ENCODE data around the gene C9orf152.

Gene C9orf152

DNA sequence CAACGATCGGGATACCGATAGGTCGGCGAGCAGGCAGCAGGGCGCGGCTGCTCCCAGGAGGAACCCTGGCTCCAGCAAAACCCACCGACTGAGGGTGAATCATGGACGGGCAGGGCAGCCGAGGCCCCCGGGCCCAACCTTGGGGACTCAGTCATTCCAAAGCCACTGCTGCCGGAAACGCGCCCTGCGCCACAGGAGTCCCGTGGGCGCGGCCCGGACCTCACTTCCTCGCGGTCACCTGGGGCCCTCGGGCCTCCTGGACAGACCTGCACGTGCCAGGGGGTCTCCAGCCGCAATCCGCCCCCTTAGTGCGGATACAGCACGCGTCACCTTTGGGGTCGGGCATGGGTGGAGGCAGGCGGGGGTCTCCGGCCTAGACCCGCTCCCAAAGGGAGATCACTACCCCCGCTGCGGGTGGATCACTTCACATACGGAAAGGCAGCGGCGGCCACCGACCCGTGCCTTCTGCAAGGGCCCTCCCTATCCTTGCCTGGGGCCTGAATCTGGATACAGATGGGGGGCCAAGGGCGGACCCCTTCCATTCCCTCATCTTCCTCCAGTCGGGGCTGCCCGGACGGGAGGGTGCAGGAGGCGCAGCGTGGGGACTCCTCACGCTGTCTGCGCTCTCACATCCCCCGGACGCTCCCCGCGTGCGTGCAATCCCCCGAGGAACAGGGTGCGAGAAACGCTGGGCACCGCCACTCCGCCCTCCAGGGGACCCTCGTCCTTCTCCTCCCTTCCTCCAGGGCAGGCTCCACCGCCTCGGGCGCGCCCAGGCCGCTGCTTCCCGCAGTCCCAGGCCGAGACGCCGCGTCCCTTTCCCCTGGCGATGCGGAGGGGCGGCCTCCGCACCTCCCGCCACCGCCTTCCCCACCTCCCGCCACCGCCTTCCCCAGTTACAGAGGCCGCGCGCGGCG lies 47.8 kb upstream of the C9orf152 start:
- TF ChIP-seq ARNTL (CRISPR knock-in tag; IDR thresholded peaks at IDR 0.05; ENCODE audit: borderline replicate concordance, low read depth) (no peak), PPARA (CRISPR knock-in tag; IDR thresholded peaks at IDR 0.05; ENCODE audit: borderline replicate concordance) (no peak), ESRRG (CRISPR knock-in tag; IDR thresholded peaks at IDR 0.05) (no peak), ZNF565 (CRISPR knock-in tag; conservative IDR thresholded peaks at IDR 0.05; ENCODE audit: low read depth) (no peak), ZFP30 (CRISPR knock-in tag; IDR thresholded peaks at IDR 0.05) (no peak), TCF4 (CRISPR knock-in tag; IDR thresholded peaks at IDR 0.05; ENCODE audit: borderline replicate concordance) (no peak)
- TF ChIP-seq, protein P1, sequence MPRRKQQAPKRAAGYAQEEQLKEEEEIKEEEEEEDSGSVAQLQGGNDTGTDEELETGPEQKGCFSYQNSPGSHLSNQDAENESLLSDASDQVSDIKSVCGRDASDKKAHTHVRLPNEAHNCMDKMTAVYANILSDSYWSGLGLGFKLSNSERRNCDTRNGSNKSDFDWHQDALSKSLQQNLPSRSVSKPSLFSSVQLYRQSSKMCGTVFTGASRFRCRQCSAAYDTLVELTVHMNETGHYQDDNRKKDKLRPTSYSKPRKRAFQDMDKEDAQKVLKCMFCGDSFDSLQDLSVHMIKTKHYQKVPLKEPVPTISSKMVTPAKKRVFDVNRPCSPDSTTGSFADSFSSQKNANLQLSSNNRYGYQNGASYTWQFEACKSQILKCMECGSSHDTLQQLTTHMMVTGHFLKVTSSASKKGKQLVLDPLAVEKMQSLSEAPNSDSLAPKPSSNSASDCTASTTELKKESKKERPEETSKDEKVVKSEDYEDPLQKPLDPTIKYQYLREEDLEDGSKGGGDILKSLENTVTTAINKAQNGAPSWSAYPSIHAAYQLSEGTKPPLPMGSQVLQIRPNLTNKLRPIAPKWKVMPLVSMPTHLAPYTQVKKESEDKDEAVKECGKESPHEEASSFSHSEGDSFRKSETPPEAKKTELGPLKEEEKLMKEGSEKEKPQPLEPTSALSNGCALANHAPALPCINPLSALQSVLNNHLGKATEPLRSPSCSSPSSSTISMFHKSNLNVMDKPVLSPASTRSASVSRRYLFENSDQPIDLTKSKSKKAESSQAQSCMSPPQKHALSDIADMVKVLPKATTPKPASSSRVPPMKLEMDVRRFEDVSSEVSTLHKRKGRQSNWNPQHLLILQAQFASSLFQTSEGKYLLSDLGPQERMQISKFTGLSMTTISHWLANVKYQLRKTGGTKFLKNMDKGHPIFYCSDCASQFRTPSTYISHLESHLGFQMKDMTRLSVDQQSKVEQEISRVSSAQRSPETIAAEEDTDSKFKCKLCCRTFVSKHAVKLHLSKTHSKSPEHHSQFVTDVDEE (CRISPR knock-in tag; IDR thresholded peaks at IDR 0.05) = no peak
- TF ChIP-seq, protein P2, sequence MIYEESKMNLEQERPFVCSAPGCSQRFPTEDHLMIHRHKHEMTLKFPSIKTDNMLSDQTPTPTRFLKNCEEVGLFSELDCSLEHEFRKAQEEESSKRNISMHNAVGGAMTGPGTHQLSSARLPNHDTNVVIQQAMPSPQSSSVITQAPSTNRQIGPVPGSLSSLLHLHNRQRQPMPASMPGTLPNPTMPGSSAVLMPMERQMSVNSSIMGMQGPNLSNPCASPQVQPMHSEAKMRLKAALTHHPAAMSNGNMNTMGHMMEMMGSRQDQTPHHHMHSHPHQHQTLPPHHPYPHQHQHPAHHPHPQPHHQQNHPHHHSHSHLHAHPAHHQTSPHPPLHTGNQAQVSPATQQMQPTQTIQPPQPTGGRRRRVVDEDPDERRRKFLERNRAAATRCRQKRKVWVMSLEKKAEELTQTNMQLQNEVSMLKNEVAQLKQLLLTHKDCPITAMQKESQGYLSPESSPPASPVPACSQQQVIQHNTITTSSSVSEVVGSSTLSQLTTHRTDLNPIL (CRISPR knock-in tag; IDR thresholded peaks at IDR 0.05; ENCODE audit: low read depth) = no peak
- TF ChIP-seq, protein P3, sequence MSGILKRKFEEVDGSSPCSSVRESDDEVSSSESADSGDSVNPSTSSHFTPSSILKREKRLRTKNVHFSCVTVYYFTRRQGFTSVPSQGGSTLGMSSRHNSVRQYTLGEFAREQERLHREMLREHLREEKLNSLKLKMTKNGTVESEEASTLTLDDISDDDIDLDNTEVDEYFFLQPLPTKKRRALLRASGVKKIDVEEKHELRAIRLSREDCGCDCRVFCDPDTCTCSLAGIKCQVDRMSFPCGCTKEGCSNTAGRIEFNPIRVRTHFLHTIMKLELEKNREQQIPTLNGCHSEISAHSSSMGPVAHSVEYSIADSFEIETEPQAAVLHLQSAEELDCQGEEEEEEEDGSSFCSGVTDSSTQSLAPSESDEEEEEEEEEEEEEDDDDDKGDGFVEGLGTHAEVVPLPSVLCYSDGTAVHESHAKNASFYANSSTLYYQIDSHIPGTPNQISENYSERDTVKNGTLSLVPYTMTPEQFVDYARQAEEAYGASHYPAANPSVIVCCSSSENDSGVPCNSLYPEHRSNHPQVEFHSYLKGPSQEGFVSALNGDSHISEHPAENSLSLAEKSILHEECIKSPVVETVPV (CRISPR knock-in tag; IDR thresholded peaks at IDR 0.05) = no peak
- TF ChIP-seq, protein P4, sequence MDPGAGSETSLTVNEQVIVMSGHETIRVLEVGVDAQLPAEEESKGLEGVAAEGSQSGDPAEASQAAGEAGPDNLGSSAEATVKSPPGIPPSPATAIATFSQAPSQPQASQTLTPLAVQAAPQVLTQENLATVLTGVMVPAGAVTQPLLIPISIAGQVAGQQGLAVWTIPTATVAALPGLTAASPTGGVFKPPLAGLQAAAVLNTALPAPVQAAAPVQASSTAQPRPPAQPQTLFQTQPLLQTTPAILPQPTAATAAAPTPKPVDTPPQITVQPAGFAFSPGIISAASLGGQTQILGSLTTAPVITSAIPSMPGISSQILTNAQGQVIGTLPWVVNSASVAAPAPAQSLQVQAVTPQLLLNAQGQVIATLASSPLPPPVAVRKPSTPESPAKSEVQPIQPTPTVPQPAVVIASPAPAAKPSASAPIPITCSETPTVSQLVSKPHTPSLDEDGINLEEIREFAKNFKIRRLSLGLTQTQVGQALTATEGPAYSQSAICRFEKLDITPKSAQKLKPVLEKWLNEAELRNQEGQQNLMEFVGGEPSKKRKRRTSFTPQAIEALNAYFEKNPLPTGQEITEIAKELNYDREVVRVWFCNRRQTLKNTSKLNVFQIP (CRISPR knock-in tag; IDR thresholded peaks at IDR 0.05; ENCODE audit: borderline replicate concordance, low read depth) = no peak
- TF ChIP-seq, protein P5, sequence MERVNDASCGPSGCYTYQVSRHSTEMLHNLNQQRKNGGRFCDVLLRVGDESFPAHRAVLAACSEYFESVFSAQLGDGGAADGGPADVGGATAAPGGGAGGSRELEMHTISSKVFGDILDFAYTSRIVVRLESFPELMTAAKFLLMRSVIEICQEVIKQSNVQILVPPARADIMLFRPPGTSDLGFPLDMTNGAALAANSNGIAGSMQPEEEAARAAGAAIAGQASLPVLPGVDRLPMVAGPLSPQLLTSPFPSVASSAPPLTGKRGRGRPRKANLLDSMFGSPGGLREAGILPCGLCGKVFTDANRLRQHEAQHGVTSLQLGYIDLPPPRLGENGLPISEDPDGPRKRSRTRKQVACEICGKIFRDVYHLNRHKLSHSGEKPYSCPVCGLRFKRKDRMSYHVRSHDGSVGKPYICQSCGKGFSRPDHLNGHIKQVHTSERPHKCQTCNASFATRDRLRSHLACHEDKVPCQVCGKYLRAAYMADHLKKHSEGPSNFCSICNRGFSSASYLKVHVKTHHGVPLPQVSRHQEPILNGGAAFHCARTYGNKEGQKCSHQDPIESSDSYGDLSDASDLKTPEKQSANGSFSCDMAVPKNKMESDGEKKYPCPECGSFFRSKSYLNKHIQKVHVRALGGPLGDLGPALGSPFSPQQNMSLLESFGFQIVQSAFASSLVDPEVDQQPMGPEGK (CRISPR knock-in tag; IDR thresholded peaks at IDR 0.05; ENCODE audit: borderline replicate concordance) = no peak
- peak; percentile 54 for ATAC-seq

DNA sequence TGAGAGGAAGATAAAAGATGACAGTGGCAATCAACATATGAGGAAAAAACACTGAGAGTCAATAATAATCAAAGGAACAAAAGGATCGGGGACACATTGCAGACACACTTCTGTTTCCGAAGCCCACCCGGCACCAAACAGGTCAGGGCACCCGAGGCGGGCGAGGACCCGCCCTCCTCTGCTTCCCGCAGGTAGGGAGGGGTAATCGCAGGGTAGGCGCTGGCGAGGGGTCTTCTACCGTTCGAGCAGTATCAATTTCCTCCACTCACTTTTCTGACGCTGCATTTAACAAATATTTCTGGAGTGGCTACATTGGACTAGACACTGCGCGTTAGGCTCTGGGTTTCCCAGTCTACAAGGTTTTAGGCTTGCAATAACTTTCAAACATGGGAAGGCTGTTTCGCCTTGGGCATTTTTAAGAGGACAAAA lies 47.1 kb upstream of the C9orf152 start:
- TF ChIP-seq ESRRG (CRISPR knock-in tag; IDR thresholded peaks at IDR 0.05) (no peak), SNAI2 (CRISPR knock-in tag; IDR thresholded peaks at IDR 0.05) (no peak), ZC3H10 (CRISPR knock-in tag; IDR thresholded peaks at IDR 0.05) (no peak), ZNF8 (CRISPR knock-in tag; IDR thresholded peaks at IDR 0.05) (no peak), TOX (CRISPR knock-in tag; IDR thresholded peaks at IDR 0.05; ENCODE audit: borderline replicate concordance) (no peak), RARB (CRISPR knock-in tag; IDR thresholded peaks at IDR 0.05) (no peak), ZNF70 (CRISPR knock-in tag; IDR thresholded peaks at IDR 0.05) (no peak), CSDC2 (CRISPR knock-in tag; IDR thresholded peaks at IDR 0.05) (no peak), ZFP3 (CRISPR knock-in tag; IDR thresholded peaks at IDR 0.05) (no peak)
- TF ChIP-seq, protein P4 (CRISPR knock-in tag; IDR thresholded peaks at IDR 0.05; ENCODE audit: borderline replicate concordance, low read depth) = no peak
- no peak for ATAC-seq

Data from SK-N-SH treated with all-trans-retinoic acid at 6 μM for 48 hours (cell line).